ENCODE results near the gene CCDC191.

The CCDC191 gene

DNA sequence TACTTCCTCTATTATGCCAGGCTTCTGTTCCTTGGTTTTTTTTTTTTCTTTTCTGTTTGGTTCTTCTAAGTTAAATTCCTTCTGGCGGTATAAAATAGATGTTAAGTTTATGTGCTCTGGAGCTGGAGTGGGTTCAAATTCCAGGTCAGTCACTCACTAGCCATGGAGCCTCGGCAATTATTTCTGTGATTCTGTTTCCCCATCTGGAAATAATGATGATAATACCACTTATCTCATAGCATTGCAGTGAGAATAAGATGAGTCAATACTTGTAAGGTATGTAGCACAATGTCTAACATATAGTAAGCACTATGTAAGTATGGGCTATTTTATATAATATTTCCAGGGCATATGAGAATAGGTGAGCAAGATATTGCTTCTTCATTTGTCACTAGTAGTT lies 141.7 kb downstream of the CCDC191 start:
- Histone ChIP-seq H3K9ac (ENCODE audit: low read length) (no peak overlapping the region), H3K36me3 (replicated peaks; ENCODE audit: insufficient read depth, low read length) (no peaks in the 10 kb centered on the region), H4K20me1 (ENCODE audit: insufficient read depth, low read length) (no peaks in the 10 kb centered on the region), H2AFZ (ENCODE audit: low read length) (no peak overlapping the region), H3K27me3 (replicated peaks; ENCODE audit: insufficient read depth, low read length) (no peaks in the 10 kb centered on the region), H3K4me3 (ENCODE audit: low read length) (no peak overlapping the region), H3K4me1 (ENCODE audit: low read length) (no peaks in the 10 kb centered on the region), H3K27ac (ENCODE audit: low read length) (no peak overlapping the region), H3K4me2 (ENCODE audit: low read depth, low read length) (no peak overlapping the region), H3K9me3 (replicated peaks; ENCODE audit: insufficient read depth, low read length) (no peaks in the 10 kb centered on the region), H3K9me2 (replicated peaks; ENCODE audit: insufficient read depth, low read length) (no peaks in the 10 kb centered on the region), H3K79me2 (ENCODE audit: low read length) (no peaks in the 10 kb centered on the region), H3F3A (ENCODE audit: insufficient read depth, low read length) (no peaks in the 10 kb centered on the region)
- DNase-seq: no peak
- no peak for TF ChIP-seq EZH2phosphoT487 (IDR thresholded peaks at IDR 0.05; ENCODE audit: low read length)
- TF ChIP-seq EZH2 (optimal IDR thresholded peaks at IDR 0.05; ENCODE audit: low read depth, low read length): no peak
- TF ChIP-seq, protein P1, sequence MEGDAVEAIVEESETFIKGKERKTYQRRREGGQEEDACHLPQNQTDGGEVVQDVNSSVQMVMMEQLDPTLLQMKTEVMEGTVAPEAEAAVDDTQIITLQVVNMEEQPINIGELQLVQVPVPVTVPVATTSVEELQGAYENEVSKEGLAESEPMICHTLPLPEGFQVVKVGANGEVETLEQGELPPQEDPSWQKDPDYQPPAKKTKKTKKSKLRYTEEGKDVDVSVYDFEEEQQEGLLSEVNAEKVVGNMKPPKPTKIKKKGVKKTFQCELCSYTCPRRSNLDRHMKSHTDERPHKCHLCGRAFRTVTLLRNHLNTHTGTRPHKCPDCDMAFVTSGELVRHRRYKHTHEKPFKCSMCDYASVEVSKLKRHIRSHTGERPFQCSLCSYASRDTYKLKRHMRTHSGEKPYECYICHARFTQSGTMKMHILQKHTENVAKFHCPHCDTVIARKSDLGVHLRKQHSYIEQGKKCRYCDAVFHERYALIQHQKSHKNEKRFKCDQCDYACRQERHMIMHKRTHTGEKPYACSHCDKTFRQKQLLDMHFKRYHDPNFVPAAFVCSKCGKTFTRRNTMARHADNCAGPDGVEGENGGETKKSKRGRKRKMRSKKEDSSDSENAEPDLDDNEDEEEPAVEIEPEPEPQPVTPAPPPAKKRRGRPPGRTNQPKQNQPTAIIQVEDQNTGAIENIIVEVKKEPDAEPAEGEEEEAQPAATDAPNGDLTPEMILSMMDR (IDR thresholded peaks at IDR 0.05; ENCODE audit: low read length): no peak

All from MM.1S (cell line).